Measurements from ENCODE around the gene SUN5.

GRCh38 chr20:32963176-32963575 is 41.1 kb downstream of the SUN5 start:
- TF ChIP-seq, protein P1, sequence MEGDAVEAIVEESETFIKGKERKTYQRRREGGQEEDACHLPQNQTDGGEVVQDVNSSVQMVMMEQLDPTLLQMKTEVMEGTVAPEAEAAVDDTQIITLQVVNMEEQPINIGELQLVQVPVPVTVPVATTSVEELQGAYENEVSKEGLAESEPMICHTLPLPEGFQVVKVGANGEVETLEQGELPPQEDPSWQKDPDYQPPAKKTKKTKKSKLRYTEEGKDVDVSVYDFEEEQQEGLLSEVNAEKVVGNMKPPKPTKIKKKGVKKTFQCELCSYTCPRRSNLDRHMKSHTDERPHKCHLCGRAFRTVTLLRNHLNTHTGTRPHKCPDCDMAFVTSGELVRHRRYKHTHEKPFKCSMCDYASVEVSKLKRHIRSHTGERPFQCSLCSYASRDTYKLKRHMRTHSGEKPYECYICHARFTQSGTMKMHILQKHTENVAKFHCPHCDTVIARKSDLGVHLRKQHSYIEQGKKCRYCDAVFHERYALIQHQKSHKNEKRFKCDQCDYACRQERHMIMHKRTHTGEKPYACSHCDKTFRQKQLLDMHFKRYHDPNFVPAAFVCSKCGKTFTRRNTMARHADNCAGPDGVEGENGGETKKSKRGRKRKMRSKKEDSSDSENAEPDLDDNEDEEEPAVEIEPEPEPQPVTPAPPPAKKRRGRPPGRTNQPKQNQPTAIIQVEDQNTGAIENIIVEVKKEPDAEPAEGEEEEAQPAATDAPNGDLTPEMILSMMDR (IDR thresholded peaks at IDR 0.05), result no peak
- TF ChIP-seq REST (IDR thresholded peaks at IDR 0.05; ENCODE audit: insufficient read depth in 1 of 2, low read depth in 2 of 2, low read length in 1 of 2) (no peak), SIN3A (IDR thresholded peaks at IDR 0.05; ENCODE audit: borderline replicate concordance, insufficient read depth, low read depth, low read length) (no peak)

Measured in Panc1 (cell line).